ENCODE results near the gene SHB.
A peak's percentile ranks its signal among the peaks of the same experiment; 100 is the strongest.

Gene SHB

DNA sequence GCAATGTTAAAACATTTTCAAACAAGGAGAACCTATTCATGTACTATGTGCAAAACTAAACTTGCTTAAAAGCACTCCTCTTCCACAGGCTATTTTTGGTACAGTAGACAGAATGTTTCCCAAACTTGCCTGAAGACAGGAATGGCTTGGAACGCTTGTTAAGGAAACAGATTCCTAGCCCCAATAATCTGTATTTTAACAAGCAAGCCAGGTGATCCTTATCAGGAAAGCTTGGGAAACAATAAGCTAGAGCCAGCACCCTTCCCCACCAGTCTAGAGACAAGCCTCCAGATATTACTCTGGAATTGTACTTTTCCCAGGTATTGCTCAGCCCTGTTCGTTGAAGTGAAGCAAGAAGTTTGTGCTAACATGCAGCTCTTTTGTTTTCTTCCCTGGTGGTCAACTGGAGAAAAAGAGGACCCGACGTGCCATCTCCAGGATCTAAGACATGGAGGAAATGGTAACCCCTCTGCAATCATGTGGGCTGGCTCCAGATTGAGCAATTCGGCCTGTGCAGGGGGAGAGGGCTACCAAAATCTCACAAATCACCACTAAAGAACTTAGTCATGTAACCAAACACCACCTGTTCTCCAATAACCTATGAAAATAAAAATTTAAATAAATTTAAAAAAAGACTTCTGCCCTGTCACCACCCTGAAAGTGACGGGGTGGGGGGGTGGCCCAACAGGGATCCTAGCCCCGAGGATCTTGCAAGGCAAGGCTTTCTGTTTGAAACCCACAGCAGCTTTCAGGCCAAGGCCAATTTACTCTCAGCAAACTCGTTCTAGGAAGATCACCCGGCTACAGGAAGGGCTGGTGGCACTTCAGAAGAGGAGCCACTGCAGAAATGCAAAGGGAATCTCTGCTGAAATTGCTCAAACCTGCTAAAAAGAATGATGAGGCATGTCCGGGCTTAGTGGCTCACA, 48.6 kb downstream of the SHB start:
- no peak for DNase-seq

DNA sequence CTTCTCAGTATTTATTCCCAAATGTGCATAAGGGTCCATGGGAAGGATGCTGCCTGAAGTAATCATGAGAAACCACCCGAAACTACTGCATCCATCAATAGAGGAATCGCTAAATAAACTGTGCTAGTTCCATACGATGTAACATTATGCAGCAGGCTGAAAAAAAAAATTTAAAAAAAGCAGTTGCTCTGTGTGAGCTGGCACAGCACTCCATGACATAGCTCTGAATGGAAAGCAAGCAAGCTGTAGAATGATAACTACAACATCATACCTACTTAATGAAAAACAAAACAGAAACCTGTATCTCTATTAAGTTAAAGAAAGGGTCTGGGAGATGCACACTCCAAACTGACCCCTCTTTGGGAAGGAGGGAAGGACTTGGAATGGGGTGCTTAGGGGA, 49.3 kb downstream of the SHB start:
- DNase-seq: no peak

DNA sequence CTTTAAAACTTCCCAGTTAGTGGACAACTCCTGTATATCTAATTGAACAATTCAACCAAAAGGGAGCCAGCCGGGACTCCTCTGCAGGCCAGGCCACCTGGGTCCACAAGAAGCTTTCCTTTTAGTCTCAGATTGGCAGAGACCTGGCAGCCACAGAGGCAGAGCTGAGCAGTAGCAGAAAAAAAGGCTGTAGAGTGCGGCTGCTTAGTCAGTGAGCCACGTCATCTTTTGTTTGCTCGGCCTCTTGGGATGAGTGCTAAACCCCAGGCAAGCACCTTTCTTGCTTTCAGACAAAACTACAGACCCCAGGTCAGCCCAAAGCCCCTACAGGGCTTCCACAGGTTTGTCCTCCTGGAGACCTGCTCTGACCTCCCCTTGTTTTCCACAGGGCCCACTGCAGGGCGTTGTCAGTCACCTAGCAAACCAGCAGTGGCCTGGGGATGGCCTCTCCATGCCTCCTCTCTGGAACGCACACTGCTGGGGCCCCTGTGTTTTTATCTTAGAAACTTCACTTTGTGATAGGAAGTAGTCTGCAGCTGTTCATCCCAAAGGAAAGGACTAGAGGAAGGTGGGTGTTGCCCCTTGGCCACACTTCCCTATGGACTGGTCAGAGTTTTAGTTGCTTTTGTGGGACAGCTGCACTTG, 49.9 kb downstream of the SHB start:
- DNase-seq: no peak

DNA sequence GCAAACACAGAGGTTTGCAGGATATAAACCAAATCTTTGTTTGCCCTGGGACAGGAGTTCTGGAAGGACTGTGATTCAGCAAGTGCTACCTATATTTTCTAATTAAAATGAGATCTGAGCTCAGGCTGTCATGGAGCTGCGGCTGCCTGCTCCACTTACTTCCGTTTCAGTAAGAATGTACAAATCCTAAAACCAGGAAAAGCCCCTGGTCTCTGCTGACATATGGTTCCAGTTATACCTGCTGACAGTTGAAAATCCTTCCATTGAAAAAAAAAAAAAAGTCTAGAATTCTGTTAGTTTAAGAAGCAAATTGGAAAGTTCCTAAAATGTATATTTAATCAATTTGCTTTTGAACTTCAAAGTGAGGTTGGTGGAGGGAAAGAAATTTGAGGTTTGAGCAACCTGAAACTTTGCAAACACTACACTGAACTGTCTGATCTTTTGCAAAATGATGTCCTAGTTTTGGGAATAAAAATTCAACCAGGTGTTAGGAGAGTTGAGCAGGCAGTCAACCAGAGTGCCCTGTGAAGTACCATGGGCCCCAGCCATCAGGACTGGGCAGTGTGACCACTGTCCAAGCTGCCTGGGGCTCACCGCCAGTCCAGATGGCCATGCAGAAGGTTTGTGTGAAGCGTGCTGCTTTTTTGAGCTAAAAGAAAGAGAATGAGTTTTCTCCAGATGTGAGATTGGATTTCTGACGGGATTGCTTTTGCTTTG, 50.6 kb downstream of the SHB start:
- DNase-seq: no peak

DNA sequence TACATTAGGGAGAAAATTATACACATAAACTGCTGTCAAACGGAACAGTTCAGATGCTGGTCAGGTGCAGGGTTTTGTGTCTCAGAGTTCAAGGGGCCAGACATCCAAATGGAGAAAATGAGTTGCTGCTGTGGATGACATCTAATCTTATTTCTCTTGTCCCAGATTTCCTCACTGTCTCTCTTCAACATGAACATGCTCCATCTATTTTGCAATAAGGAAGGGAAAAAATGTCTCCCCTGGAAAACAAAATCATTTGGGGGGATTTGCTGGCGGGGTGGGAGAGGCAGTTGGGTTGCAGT, 51.2 kb downstream of the SHB start:
- DNase-seq: no peak

DNA sequence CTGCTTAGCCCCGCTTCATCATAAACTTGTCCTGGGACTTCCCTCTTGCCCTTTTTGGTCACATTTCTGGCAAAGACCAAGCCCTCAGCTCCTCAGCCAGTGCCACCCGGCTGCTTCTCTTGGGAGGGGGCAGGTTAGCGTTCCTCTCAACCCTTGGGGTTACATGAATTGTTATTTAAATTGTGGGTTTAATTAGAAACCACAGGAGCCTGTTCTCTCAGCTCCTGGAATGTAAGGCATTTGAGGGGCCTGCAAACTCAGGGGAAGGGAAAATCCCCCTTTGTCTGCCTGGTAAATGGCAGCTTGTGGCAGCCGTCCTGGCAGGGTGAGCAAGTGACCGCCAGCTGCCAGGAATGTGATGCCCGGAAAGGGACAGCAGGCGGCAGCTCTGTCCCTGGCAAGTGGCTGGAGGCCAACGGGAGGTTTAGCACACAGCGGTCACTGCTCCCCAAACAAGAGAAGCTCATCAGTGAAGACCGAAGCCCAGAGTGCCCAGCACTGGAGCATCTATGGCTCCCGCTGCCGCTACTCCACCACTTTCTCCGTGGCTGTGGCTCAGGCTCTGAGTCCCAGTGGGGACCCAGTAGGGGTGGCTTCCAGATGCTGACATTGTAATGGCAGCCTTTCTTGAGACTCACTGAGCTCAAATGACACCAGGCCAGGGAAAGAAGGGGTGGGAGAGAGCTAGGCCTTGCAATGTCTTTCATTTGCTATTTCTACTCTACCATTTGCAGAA, 51.7 kb downstream of the SHB start:
- DNase-seq: no peak

DNA sequence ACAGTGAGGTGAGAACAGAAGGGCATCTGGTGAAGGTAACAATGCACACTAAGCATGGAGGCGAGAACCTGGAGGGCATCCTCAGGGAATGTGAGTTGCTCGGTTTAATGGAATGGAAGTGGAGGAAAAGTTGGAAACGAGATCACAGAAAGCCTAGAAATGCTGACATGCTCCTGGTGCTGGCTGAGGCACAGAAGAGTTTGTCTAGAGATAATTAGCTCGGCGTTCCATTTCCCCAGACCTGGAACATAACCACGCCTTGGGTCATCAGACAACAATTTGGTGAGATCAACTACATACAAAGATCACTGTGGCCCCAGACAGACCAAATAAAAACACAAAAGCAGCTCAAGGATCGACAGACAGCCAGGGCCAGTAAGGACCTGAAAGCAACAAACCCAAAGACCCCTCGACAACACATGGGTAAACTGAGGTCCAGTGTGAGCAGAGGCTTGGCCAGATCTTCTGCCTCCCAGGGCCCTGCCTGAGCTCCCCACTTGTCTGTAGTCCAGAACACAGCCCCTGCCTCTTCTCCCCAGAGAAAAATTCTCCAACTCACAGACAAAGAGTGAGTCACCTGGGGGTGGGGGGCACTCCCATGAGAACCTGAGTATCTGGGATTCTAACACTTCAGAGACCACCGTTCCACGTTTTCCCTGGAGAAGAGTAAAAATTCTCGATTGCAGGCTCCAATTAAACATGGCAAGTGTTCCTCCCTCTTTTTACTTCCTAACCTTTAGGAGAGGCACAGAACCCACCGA, 52.5 kb downstream of the SHB start:
- no peak for DNase-seq

DNA sequence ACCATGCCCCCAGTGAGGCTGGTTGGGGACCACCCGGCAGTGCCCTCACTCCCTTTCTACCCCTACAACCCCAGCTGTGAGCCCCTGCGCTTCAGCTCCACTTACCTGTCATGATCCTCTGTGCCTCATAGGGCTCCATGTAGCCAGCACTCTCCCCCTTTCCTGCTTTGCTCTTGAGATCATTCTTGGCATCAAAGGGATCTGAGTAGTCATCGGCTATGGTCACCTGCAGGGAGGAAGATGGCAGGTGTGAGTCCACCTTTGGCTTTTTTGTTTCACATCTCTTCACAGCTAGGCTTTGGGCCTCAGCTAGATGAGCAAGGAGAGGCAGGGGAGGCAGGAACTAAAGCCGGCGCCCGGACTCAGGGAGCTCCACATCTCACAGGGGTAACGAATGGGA, 53.1 kb downstream of the SHB start:
- DNase-seq: no peak

DNA sequence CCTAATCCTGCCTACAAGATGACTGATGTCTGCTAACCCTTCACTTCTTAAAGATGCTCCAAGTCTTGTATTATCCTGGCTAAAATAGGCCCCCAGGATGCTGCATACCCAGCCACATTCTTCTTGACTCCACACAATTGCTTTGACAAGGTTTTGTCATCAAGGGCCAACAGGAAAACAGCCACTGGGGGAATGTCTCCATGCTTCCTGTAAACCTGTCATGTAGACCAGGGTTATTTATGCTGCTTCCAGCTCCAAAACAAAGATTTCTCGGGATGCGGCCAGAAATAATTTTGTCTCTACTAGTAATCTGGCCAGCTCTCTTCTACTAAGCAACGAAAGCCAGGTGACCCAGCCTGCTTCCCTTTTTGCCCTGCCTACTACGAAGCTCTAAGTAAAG, 53.8 kb downstream of the SHB start:
- DNase-seq: no peak

DNA sequence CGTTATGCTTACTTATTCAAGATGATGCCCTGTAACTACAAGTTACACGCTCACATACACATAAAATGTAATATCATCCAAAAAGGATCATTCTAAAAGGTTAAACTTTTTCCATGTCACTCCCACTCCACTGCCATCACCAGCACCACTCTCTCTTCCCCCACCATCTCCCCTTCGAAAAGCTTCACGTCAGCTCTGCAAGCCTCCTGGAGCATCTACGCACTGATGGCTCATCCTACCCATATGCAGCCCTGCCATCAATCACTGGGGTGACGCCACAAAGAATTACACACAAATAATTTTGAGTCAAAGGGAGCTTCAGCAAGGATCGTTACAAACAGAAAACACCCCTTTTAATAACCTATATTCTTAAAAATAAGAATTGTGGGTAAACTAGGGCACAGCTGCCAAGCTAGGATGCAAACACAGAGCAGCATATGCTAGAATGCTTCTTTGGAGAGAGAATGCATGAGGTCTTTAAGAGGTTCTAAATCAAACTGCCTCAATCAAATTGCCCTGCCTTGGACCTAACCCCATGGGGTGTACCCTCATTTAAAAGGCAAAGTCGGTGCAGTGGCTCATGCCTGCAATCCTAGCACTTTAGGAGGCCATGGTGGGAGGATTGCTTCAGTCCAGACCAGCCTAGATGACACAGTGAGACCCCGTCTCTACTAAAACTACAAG, 56.1 kb downstream of the SHB start:
- DNase-seq: no peak

DNA sequence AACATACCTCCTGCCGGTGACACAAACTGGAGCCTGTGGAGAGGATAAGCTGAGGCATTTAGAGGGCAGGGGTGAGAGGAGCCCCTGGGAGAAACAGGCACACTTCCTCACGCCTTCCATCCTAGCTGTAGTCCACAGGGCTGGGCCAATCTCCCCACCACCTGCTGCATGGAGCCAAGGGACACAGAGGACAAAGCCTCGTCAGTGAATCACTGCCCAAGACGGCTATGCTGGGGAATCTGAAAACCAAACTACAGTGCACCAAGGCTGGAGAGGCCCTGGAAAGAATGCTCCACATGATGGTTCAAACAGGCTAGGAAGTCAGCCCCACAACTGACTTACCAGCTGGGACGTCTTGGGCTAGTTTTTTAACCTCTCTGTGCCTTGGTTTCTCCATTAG, 57.0 kb downstream of the SHB start:
- DNase-seq: no peak

DNA sequence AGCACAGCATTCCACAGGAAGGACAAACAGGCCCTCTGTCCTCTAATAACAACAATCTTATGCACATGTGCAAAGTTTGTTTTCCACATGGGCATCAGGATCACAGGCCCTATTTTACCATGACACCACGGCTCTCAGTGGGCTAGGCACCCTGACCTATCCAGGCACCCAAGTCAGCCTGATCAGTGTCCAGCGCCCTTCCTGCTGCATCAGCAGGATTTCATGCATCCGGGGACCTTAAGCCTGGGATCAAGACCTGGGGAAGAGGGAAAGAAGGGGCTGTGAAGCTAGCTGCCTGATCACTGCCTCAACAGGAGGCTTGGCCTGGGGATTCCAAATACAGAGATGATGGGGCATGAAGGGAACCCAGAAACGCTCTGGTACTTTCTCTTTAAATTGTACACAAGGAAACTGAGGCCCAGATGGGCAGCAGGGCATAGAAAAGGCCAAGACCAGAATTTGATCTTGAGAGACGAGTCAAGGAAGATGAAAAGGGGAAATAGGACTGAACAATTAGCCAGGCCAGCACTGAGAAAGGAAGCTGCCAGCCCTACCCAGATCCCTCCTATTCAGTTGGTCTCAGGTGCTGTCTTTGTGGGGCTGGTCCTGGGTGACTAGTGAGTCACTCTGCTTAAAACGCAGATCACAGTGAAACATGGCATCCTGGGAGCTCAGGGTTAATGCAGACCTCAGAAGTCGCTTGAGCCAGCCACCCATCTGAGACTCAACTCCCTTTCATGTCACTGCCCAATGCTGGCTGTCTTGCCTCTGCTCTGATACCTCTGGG, 57.9 kb downstream of the SHB start:
- no peak for DNase-seq

DNA sequence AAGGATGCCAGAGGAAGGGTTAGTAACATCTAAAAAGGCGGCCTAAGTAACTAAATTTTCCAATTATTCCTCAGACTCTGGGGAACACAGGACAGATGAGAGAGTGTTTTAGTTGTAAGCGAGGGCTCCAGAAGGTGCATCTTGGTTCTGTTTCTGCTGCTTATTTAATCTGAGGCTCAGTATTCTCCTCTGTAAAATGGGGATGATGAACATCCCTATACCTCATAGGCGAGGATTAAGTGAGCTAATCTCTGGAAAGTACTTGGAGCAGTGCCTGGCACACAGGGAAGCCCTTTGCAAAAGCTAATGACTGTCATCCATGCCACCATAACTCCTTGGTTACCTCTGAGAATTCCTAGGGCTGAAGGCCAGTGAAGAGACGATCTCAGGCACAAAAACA, 59.0 kb downstream of the SHB start:
- DNase-seq: no peak

DNA sequence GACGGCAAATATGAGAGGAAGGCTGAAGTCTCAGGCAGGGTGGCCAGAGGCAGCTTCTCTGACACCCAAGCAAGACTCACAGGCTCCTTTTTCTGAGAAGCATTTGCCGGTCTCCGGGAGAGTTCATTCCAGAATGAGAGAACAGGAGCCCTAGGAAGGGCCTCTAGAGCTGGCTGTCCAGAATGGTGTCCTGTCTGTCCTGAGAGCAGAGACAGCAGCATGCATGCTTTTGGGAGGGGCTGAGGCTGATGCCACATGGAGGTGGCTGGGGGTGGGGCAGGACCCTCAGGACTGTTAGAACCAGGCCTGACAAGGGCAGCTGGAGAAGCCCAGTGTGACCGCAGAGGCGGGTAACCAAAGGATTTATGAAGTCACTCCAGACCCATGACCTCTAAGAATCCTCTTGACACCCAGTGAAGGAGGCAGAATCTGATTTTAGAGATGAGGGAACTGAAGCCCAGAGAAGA, 60.0 kb downstream of the SHB start:
- DNase-seq: no peak

DNA sequence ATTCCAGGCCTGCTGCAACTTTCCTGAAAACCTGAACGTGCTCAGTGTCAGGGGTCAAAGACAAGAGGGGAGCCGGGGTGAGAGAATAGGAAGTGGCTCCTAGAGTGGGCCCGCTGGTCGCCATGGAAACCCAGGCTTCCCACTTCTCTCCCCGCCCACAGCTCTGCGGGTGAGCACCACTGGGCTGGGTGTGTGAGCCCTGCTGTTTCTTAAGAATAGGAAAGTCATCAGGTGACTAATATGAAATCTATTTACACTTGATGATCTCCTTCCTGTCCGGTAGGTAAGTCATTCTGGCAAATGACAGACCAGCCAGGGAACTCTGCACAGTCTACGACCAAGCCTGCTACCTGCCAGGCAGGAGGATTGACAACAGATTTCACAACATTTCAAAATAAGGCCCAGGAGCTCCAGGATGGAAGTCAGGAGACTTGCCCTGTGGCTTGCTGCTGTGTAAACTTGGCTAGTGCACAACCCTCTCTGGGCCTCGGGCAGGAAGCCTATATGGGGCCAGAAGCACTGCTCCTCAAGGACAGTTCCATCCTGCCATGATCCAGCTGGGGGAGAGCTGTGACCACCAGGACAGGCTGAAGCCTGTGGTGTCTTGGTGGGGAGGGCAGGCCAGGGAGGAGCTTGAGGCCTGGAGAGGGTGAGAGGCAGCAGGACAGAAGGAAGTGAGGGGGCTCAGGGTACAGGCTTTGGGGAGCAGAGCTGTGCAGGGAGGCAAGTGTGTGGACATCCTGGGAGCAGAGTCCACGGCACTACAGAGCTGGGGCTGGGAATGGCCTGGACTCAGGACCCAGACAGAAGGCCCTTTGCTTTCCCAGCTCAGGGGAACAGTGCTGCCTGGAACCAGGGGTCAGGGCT, 60.6 kb downstream of the SHB start:
- peak; percentile 13 for DNase-seq

DNA sequence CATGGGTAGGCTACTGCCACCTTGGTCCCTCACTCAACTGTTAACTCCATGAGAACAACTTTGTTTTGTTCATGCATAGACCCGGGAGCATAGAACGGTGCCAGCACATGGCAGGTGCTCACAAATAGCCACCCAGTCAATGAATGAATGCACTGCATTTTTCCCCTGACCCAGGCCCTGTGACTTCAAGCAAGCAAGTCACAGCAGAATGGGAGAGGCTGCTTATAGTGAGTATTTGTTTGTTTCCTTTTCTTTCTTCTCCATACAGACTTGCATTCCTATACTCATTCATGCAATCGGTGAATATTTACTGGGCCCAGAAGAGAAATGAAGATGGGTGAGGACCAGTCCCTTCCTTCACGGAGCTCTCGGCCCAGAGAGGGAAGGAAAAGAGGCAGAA, 62.0 kb downstream of the SHB start:
- DNase-seq: no peak

DNA sequence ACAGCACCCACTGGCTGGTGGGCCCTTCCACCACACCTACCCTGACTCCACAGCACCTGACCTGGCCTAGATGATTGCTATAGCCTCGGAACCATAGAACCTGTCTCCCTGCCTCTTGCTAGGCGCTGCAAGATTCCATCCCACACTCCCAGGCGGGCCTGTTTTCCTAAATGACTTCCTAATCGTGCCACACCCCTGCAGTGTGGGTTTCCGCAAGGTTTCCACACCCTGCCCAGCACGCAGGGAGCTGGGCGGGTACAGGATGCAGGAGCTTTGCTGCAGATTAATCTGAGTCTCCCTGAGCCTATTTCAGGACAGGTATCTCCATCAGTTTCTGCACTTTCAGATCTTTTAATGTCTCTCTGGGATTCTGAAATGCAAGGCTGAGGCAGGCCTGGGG, 62.9 kb downstream of the SHB start:
- no peak for DNase-seq

DNA sequence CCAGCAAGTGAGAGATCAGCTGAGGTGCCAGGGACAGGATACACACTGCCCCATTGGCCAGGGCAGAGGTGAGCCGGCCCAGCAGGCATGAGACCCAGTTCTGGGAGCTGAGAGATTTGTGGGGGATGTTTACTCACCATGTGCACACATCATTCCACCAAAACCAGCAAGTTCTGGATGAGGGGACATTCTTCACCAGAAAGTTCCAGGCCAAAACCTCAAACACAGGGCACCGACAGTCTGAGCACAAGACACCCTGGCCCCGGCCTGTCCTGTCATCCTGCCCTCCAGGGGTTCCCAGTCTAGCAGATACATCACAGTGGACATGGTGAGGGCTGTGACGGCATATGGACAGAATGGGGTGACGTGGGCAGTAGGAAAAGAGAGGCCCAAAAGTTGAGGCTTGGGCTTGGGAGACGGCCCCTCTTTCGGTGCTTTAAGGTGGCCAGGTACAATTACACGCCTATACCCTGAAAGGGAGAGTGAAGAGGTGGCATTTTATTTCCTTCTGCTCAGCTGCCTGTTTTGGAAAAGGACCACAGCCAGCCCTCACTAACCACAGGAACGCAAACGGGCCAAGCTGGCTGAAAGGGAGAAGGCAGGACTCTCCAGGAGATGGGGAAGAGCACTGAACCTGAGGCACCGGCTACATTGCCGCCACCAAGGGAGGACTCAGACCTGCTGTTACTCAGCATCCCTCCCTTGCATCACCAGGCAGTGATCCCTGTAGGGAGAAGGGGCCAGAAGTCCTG, 64.0 kb downstream of the SHB start:
- DNase-seq: no peak

Measured in activated T-cell treated with anti-CD3 and anti-CD28 coated beads for 4 hours (primary cell).